HL-60/S4 (cell line): ENCODE measurements around the gene AGAP2.

Experiments
- in situ Hi-C: fragments of 300-500 bp; cut with MboI; formaldehyde crosslinking; loops from 2 replicates; pipeline ENCODE4 v1.14.3; 2022; ENCODE audit warnings: low sequenced_read_pairs

AGAP2 gene

DNA sequence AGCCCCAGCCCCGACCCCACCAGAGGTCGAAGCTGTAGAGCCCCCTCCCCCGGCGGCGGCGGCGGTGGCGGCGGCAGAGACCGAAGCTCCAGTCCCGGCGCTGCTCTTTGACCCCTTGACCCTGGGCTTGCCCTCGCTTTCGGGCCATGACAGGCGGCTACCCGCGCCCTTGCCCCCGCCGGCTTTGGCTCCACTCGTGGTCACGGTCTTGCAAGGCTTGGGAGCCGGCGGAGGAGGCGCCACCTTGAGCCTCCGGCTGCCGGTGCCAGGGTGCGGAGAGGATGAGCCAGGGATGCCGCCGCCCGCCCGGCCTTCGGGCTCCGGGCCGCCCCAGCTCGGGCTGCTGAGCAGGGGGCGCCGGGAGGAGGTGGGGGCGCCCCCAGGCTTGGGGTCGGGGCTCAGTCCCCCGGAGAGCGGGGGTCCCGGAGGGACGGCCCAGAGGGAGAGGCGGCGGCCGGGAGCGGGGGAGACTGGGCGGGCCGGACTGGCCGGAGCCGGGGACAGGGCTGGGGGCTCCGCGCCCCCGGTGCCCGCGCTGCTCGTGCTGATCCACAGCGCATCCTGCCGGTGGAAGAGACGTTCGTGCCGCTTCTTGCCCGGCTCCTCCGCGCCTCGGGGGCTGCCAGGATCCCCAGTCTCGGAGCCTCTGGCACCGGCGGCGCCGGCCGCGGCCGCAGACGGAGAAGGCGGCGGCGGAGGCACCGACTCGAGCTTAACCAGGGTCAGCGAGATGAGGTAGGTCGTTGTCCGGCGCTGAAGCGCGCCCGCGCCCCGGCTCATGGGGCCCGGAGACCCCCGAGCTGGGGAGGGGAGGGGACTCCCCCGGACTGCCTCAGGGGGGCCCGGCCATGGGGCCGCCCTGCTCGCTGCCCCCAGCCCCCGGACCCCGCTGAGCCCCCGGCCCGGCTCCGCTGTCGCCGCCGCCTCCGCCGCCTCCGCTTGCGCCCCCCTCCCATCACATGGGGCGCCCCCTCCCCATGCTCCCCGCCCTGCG is 778 bp downstream of the AGAP2 start:
- in situ Hi-C loops, result no loop called here

DNA sequence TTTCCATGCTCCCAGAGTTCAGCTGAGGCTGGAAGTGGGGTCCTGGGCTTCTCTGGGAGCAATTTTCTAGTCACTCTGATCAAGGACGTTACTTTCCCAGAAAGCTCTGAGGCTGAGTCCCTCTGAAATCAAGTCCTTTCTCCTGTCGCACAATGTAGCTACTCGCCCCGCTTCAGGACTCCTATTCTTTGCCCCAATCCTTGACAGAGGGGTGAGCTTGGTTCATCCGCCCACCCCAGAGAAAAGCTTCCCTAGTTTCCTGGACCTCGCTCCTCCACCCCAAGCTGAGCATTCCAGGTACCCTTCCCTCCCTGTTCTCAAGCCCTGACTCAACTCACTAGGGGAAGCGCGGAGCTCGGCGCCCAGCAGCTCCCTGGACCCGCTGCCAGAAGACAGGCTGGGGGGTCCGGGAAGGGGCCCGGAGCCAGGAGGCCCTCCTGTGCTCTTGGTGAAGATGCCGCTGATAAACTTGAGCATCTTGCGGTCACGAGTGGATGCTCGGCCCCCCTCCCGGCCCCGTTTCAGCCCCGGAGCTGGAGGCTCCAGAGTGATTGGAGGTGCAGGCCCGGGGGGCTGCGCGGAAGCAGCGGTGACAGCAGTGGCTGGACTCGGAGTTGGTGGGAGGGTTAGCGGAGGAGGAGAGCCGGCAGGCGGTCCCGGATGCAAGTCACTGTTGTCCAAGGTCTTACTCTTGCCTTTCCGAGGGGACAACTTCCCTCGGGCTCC is 1.6 kb downstream of the AGAP2 start:
- in situ Hi-C loops, result no loop called here

DNA sequence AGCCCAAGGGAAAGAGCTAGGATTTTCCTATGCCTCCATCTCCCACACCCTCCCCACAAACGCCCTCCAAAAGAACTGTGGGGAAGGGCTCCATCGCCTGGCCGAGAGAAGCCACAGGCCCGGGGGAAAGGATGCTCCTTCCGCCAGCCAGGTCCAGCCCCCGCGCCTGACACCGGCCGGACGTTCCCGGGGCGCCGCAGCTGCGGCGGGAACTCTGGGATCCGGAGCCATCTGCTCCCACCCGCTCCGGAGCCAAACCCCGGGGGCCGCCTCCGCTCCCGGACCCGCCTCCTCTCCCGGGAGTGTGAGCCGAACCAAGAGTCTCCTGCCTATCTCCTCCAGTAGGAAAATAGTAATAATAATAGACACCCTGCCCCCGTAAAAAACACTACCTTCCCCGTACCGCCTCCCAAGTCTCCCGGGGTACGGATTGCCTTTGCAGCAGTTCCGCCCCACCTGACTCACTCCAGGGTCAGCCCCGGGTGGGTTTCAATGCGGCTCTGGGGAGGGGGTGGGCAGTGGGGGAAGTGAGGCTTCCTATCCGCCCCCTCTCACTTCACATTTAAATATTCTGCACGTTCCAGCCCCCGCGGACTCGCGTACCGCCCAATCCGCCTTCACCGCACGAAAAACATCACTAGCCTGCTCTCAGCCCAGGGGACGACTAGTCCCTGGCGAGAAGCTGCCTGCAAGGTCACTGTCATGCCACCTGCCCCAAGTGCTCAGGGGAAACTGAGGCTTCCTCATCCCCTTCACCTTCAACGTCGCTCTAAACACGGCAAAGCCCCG is 2.4 kb downstream of the AGAP2 start:
- in situ Hi-C loops, result no loop called here

DNA sequence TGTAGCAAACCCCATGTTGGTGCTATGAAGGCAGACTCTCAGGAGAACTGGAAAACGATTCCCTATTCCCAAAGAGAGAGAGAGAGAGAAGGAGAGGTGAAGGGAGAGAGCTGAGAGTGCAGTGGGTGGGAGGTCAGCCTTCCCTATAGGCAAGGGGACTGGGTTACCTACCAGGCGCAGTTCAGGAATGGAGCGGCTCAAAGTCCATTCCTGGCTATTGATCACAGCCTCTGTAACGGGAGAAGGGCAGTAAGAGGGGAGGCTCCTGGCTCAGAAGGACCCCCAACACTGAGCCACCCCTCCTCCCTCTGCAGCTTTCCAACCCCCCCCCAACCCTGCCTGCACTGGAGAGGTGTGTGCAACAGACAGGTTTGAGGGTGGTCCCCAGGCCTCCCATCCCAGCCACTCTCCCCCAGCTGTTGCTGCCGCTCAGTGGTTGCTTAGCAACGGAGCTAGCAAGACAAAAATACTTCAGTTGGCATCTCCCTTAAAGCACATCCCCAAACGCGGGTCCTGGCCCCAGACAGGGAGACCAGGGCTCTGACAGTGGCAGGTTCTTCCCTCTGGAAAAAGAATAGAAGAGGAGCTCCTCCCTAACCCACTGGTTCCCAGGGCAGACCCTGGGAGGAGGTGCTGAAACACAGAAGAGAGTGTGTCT is 3.2 kb downstream of the AGAP2 start:
- in situ Hi-C loops, result no loop called here

DNA sequence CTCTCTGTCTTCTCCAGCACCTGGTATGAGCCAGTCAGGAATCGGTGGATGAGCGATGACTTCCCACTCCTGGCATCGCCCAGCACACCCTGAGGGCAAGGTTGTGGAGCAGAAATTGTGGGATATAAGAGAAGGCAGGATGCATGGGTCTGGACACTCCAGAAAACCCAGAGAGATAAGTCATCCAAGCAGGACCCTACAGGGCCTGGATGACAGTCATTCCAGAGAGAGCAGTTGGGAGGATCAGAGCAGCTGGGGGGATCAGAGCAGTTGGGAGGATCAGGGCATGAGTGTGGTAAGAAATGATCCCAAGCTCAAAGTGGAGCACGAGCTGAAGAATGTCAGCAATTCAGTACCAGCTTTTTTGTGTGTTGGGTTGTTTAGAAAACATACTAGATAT is 4.0 kb downstream of the AGAP2 start:
- in situ Hi-C loops, result no loop called here

DNA sequence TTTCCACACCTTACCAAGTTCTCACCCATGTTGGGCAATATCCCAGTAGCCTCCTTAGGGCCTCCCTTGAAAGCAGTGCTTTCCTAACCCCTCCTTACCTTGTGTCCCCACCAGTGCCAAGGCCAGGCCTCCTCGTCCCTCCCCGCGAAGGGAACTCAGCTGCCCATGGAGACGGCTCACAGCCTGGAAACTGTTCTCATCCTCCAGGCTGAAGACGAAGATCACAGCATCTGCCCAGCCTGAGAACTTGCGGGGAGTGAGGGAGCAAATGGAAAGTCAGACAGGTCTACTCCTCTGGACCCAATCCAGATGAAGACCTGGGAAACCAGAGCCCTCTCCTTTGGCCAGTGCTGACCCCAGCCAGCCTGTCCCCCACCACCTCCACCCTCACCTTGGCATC is 4.6 kb downstream of the AGAP2 start:
- in situ Hi-C loops, result no loop called here

DNA sequence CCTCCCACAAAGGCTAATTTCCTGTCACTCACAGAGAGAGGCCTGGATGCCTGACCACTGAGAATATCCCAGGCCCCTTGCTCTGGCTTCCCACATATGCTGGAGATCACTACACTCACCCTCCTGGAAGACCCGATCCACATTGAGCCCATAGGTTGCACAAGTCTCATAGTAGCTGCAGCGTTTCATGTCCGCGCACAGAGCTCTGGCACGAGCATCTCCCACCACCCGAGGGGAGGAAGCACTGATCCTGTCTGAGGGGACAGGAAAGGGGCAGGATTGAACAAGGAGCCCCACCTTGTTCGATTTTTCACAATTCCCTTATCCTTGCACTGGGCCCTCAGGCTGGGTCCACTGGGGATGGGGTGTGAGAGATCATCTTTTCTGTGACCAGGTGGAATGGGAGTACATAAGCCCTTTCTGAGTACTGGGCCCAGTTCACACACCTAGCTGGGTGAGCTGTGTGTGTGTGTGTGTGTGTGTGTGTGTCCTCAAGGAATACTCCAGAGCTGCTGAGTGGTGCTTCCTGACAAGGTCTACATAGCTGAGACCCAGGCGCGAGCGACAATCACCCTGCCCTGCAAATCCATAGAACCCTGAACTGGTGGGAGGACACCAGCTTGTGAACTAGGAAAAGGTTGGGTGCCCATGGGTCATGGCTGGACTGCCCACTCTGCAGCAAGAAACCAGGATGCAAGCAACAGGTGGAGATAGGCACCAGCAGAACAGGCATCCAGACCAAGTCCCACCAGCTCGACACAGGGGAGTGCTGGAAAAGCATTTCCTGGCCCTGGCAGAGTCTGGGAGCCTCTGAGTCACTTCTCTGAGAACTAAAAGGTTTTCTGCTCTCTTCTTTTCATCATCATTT is 5.6 kb downstream of the AGAP2 start:
- in situ Hi-C loops, result no loop called here

DNA sequence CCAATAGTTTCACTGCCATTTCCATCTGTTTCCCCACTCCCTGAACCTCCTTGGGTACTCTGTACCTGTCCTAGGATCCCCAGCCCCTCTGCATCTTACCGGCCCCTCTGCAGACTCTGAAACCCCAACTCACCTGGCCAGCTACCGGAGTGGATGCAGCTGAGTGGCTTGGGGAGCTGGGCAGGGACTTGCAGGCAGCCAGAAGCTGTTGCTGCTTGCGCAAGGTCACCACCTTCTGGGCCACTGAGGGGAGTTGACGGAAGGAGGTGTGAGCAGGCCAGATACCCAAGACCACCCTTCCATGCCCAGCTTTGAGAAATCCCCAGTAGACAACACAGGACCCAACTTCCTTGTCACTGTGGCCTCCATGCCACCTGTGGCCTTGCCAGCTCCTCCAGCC is 6.3 kb downstream of the AGAP2 start:
- in situ Hi-C loops, result no loop called here

DNA sequence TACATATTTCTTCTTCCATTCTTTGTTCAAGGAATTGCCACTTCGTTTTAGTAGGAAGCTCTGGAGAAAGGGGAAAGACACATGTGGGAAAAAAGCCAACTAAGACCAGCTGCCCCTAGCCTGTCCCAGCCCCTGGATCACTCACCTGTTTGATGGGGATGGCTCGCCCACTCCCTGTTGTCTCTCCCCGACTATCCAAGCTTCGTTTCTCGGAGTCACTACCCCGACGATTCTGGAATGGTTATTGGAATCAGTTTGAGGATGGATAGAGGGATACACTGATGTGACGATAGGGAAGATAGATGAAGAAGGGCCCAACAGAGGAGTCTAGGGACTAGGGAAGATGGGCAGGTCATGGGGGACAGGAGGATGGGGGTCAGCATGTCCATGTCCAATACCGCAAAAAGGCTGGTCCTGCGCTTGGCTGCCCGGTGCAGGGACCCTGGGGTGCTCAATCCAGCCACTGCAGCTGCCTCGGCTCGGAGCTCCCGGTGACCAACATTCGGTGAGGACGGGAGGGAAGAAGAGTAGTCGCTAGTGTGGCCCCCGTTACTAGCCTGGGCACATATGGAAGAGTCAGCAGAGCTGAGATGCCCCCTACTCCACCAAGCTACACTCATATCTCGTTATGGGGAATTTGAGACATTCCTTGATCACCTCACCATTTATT is 7.0 kb downstream of the AGAP2 start:
- in situ Hi-C loops, result no loop called here

DNA sequence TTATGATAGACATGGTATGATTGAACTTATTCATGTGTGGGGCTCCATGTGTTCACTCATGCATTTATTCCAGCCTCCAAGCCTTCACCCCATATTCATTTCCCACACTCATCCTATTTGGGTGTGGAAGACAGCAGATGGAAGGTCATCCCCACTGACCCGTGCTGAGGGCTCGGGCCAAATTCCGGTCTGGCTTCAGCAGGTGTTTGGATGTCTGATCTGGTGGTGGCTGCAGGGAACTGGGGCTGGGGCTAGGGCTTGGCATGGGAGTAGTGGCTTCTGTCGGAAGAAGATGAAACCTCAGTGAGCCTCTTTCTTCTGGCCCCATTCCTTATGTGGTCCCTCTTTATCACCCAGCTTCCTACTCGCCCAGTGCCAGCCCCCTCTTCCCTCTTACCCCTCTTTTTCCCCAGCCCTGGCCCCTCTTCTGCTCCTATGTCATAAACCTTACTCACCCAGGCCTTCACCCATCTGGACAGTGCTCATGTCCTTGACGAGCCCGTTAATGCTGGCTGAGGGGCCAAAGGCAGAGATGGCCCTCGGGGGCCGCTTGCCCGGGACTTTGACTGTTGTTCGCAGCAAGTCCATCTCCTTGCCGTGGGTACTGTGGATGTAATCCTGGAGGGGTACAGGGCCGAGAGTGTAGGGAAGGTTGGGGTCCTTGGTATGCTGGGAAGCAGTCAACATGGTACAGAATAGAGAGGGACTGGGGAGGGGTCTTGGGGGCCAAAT is 8.0 kb downstream of the AGAP2 start:
- in situ Hi-C loops, result no loop called here

DNA sequence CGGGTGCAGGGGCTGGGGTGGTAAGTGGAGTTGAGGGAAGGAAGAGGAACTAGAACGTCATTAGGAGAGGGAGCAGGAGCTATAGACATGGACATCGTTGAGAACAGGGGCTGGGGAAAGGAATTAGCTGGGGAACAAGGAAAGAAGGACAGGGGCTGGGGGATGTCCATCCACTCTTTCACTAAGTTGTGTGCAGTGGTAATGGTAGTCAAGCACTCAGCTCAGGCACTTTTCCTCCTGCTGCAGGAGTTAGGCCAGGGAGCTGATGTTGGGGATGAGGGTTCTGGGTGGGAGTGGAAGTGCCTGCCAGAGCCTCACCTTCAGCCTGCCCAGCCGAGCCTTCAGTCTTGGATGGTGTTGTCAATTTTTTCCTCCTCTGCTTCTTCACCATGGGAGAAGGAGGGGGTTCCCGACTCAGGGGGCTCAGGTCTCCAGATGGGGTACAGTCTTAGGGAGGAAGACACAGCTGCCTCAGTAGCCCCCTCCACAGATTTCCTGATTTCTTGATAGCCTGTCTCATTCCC is 9.2 kb downstream of the AGAP2 start:
- in situ Hi-C loops, result no loop called here

DNA sequence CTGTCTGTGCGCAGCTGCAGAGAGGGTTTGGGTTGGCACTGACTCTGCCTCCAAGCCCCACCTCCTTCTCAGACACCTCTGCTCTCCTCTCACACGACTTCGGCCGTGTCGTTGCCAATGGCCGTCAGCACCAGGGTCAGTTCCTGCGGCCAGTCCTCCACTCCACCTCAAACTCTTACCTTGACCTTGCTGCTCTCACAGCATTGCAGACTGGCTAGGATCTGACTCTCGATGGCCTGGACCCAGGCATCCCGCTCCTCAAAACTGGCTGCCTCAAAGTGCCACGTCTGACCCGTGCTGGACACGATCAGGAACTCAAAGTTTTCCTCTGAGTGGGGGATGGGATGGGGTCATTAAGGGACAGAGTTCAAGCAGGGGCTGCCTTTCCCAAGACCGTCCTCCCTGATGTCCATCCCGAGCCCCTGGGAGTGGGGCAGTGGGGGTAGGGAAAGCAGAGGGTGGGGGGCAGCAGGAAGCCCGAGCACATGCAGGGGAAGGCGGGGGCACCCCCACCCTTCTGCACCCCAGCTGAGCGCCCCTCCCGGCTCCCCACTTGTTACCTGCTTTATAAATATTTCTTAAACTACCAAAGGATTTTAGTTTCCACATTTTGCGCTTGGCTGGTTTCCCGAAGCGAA is 10.7 kb downstream of the AGAP2 start:
- in situ Hi-C loops, result no loop called here

DNA sequence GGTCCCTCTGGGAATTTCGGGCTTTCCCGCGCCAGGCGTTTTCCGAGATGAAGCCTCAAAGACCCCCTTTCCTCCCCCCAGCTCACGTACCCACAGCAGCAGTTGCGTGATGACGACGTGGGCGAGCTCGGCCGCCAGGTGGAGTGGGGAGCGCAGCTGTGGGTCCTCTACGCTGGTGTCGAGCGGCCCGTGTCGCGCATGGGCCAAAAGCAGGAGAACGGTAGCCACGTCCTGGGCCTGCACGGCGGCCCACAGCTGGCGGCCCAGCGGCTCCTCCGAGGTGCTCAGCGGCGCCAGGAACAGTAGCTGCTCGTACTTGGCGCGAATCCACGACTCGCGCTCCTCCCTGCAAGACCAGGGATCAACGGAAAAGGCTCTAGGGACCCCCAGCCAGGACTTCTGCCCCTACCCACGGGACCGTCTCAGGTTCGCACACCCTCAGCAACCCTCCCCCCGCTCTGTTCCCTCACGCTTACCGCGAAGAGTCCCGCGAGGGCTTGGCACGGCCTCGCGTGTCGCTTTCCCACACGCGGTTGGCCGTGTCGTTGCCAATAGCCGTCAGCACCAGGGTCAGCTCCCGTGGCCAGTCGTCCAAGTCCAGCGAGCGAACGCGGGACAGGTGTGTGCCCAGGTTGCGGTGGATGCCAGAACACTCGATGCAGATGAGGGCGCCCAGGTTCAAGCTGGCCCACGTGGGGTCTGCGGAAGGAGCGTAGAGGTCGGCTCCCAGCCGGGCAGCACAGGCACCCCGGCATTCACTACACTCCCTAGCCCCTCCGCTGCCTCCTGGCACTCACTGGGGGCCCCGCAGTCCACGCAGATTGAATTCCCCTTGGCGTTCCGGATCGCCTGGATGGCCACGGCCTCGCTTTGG is 11.4 kb downstream of the AGAP2 start:
- in situ Hi-C loops, result no loop called here

DNA sequence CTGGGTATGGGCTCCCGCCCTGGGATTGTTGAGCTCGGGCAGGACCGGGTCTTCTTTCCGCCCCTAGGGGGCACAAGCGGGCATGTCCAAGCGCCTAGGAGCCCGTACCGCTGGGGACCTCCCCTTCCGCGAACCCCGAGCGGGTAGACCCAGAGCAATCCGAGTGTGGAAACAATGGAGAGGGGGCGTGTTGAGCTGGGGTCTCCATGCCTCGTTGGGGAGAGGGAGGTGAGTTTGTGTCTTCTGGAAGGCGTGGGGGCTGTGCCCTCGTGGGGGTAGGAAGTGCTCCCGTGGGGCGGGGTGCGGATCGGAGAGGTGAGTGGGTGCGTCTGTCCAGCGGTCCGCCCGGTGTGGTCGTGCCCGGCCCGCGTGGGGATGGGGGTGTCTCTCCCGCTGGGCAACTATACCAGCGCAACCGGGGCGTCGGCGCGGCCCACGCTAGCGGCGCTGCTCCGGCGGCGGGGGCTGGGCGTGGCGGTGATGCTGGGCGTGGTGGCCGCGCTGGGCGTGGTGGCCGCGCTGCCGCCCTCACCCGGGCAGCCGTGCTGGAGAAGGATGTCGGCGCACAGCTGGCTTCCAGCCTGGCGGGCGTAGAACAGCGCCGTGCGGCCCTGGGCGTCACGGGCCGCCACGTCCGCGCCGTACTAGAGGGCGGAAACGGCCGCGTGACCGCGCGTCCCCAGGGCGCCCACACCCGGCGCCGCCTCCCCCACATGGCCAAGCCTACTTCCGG is 12.2 kb downstream of the AGAP2 start:
- in situ Hi-C loops, result no loop called here

DNA sequence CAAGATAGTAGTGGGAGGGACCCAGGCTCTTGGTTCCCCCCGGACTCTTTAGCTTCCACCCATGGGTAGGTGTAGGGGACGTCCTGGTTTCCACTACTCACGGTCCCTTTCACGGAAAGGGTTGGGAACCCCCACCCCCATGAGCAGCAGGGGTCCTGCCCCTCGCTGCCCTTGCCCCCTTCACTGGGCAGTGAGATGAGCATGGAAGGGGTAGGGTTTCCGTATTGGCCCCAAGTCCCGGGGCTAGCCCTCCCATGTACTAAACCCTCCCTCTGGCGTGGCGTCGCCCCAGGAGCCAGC is 12.7 kb downstream of the AGAP2 start:
- in situ Hi-C loops, result no loop called here

DNA sequence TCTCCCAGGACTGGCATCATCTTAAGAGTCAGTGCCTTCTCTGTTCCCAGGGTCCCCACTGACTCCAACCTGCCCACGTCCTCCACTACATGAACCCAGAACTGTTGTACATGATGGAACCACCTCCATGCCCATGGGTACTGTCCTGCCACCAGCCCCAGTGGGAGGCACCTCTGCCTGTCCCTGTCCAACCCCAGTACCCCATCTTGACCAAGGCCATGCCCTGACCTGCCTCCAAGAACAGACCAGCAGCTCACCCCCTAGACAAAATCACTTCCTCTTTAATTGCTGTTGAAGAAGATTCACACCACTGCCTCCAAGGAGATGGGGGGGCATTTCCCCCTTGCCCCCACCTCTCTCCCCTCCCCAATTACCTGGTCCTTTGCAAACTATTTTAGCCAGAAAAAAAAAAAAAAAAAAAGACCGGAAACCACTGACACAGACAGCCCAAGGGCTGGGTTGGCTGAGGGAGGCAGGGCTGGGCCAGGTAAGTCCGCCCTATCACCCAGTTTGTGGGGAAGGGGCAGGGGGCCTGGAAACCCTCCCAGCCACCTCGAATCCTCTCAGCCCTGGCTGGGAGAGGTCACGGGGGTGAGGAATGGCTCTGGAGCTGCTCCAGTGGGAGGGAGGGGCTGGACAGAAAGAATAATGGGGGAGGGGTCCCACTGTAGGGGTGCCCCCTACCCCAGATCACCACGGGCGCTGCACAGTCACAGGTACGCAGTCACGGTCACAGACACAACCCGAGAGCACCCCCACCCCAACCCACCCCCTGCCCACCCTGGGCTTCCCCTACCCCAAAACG is 13.4 kb downstream of the AGAP2 start:
- in situ Hi-C loops, result no loop called here
